Astrocyte (in vitro differentiated cells and primary cell): ENCODE results near the gene DGCR6.
"Not testable (repeated sequence)": the region's sequence is repeated elsewhere in the genome, so short reads cannot be mapped to it uniquely, and the experiment has no call there.

Experiments
- EZH2 ChIP-seq: IDR thresholded peaks from 2 replicates; pipeline ENCODE4 v1.6.1; 2012; ENCODE audit warnings: mild to moderate bottlenecking, low read length, inconsistent platforms; ENCODE audit not compliant: insufficient read depth
- TF ChIP-seq, protein P1 (sequence below): IDR thresholded peaks from 2 replicates; pipeline ENCODE4 v1.5.1; 2011; ENCODE audit warnings: low read depth, mild to moderate bottlenecking, inconsistent platforms, low read length, moderate library complexity; ENCODE audit not compliant: insufficient read depth

DNA sequence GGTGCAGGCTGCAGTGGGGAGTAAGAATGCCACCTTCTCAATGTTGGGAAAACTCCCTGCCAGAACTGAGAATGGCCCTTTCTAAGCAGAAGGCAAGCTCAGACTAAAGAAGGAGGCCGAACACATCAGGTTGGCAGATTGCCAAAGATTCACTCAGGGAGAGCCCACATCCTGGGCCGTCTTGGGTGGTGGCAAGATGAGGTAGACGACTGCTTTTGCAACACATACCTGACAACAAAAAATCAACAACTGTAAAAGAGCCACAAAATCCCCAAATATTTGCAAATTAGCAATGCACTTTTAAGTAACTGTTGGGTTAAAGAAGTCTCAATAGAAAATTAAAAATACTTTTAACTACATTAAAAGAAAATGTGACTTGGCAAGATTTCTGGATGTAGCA lies 24.9 kb upstream of the DGCR6 start:
- TF ChIP-seq, protein P1, sequence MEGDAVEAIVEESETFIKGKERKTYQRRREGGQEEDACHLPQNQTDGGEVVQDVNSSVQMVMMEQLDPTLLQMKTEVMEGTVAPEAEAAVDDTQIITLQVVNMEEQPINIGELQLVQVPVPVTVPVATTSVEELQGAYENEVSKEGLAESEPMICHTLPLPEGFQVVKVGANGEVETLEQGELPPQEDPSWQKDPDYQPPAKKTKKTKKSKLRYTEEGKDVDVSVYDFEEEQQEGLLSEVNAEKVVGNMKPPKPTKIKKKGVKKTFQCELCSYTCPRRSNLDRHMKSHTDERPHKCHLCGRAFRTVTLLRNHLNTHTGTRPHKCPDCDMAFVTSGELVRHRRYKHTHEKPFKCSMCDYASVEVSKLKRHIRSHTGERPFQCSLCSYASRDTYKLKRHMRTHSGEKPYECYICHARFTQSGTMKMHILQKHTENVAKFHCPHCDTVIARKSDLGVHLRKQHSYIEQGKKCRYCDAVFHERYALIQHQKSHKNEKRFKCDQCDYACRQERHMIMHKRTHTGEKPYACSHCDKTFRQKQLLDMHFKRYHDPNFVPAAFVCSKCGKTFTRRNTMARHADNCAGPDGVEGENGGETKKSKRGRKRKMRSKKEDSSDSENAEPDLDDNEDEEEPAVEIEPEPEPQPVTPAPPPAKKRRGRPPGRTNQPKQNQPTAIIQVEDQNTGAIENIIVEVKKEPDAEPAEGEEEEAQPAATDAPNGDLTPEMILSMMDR: not testable (repeated sequence)
- TF ChIP-seq EZH2: not testable (repeated sequence)
